ENCODE results near the gene MSI2. TPM values are rescaled to one million over a fixed set of nuclear protein-coding genes. Genes with fewer than 3 reads are reported as not detected.

MSI2 gene
- total and polyA plus RNA-seq, 7 donors: 12.6 to 25.8 (median 21.3) TPM

DNA sequence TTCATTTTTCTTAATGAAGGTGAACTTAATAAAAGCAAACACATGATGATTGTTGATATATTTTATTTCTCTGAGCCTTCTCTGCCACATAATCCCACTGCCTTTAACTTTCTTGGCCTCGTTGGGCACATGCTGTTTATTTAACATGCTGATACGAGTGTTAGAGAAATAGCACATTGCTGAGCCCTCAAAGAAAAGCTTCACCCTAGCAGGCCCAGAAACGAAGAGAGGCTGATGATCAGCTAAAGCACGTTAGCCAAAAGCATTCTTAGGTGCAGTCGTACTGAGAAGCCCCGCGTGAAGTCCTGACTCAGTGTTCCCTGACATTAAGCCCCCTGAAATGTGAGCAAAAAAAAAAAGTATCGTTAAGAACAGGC, 366.0 kb downstream of the MSI2 start:
- intact Hi-C loops (cut with DNase I): loop anchor here (10.0 kb wide), 1 partner anchor 123 kb away; the partner anchor contains the start of gene CCDC182
- H3K27me3 ChIP-seq: no peaks in the 10 kb centered on the region
- H3K9me3 ChIP-seq: no peaks in the 10 kb centered on the region
- H3K4me3 ChIP-seq: no peak overlapping the region
- TF ChIP-seq EP300 (IDR thresholded peaks at IDR 0.05) (no peak), POLR2AphosphoS5 (IDR thresholded peaks at IDR 0.05) (no peak), POLR2A (IDR thresholded peaks at IDR 0.05) (no peak)
- TF ChIP-seq, protein P1, sequence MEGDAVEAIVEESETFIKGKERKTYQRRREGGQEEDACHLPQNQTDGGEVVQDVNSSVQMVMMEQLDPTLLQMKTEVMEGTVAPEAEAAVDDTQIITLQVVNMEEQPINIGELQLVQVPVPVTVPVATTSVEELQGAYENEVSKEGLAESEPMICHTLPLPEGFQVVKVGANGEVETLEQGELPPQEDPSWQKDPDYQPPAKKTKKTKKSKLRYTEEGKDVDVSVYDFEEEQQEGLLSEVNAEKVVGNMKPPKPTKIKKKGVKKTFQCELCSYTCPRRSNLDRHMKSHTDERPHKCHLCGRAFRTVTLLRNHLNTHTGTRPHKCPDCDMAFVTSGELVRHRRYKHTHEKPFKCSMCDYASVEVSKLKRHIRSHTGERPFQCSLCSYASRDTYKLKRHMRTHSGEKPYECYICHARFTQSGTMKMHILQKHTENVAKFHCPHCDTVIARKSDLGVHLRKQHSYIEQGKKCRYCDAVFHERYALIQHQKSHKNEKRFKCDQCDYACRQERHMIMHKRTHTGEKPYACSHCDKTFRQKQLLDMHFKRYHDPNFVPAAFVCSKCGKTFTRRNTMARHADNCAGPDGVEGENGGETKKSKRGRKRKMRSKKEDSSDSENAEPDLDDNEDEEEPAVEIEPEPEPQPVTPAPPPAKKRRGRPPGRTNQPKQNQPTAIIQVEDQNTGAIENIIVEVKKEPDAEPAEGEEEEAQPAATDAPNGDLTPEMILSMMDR (IDR thresholded peaks at IDR 0.05): no peak
- no peaks in the 10 kb centered on the region for H3K36me3 ChIP-seq
- H3K27ac ChIP-seq: peak overlapping the region in 1 of 4 donors; percentile 25
- peaks cover 0 to 8% (median 2%) of the 10 kb centered on the region in 4 donors for H3K4me1 ChIP-seq
- WGBS, 2 donors: 82 to 88% methylated on average over 8 of the region's 8 CpGs
- DNase-seq: no peak

DNA sequence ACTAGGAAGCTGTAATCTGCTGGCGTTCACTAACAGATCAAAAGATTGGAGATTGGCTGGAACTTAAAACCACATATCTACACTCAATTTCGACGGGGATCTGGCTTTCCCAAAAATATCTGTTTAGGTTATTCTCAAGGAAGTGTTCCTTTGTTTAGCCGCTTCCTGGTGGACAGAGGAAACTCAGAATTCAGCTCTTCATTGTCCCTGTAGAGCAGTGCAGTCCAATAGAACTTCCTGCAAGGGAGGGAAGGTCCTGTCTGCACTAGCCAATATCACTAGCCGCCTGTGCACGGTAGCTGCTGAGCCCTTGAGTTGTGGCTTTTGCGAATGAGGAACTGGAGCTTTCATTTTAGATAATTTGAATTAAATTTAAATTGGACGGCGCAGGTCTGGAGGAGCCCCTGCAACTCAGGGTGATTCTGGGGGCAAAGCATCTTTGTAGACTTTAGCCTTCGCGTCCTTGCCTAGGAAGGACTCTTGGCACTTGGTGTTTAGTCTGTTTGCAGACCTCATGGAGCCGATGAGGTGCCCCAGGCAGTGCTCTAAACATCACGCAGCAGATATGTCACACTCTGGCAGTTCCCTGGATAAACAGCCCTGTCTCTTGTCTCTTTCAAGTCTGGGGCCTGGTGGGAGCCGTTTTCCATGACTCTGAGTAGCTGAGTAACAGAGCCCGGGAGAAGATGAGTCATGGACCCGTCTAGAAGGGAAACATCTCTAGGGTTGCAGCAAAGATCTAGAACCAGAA, 366.5 kb downstream of the MSI2 start:
- WGBS, 2 donors: 68 to 85% methylated on average over 16 of the region's 16 CpGs
- Histone ChIP-seq H3K27me3 (no peaks in the 10 kb centered on the region), H3K4me3 (no peak overlapping the region), H3K27ac (peak overlapping the region in 1 of 4 donors; percentile 25), H3K4me1 (peaks cover 0 to 8% (median 2%) of the 10 kb centered on the region in 4 donors), H3K36me3 (no peaks in the 10 kb centered on the region), H3K9me3 (no peaks in the 10 kb centered on the region)
- DNase-seq: no peak
- TF ChIP-seq, protein P1 (IDR thresholded peaks at IDR 0.05): no peak
- TF ChIP-seq POLR2A (IDR thresholded peaks at IDR 0.05) (no peak), EP300 (IDR thresholded peaks at IDR 0.05) (no peak), POLR2AphosphoS5 (IDR thresholded peaks at IDR 0.05) (no peak)
- intact Hi-C loops (cut with DNase I): loop anchor here (10.0 kb wide), 1 partner anchor 122 kb away; the partner anchor contains the start of gene CCDC182

DNA sequence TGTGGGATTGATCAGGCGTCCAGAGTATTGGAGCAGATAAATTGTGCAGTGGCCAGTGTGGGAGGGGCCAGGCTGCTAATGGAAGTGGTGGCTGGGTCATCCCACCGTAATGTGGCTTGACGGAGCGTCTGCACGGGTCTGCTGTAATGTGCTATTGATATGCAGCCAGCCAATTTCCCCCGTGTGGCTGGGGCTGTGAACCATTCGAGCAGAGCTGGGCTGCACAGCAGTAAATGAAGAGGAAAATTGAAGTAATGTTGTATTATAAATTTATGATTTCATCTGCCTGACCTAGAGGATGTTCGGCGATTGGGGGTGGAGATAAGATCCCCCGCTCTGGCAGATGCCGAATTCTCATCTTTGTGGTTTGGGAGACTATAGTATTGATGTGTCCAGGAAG, 367.3 kb downstream of the MSI2 start:
- no peak for DNase-seq
- Histone ChIP-seq H3K27ac (no peak overlapping the region), H3K9me3 (no peaks in the 10 kb centered on the region), H3K4me1 (peaks cover 0 to 8% (median 2%) of the 10 kb centered on the region in 4 donors), H3K36me3 (no peaks in the 10 kb centered on the region), H3K4me3 (no peak overlapping the region), H3K27me3 (no peaks in the 10 kb centered on the region)
- intact Hi-C loops (cut with DNase I): loop anchor here (10.0 kb wide), 1 partner anchor 121 kb away; the partner anchor contains the start of gene CCDC182
- WGBS, 2 donors: 77 to 93% methylated on average over 11 of the region's 11 CpGs
- no peak for TF ChIP-seq EP300 (IDR thresholded peaks at IDR 0.05)
- TF ChIP-seq, protein P1 (IDR thresholded peaks at IDR 0.05): no peak
- TF ChIP-seq POLR2A (IDR thresholded peaks at IDR 0.05): no peak
- TF ChIP-seq POLR2AphosphoS5 (IDR thresholded peaks at IDR 0.05): no peak

DNA sequence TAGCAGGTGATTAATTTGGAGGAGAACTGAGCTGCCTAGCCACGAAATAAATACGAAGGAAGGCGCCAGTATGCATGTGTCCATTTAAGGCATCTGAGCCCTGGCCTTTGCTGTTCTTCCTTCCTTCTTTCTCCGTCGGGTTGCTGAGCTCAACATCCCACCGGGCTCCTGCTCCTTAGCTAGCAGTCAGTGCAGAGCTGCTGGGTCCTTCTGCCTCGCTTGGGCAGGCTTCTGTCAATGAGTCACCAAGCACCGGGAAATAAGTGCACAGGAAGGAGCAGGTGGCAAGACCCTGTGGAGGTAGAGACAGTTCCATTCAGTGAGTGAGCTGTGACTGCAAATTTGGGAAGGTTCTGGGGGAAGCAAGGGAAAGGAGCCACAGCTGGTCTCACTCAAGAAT, 368.1 kb downstream of the MSI2 start:
- intact Hi-C loops (cut with DNase I): loop anchor here (10.0 kb wide), 1 partner anchor 120 kb away; the partner anchor contains the start of gene CCDC182

More for the DNA sequence above, 368.1 kb downstream of the MSI2 start:
- no peaks in the 10 kb centered on the region for H3K27me3 ChIP-seq
- H3K9me3 ChIP-seq: no peaks in the 10 kb centered on the region
- no peak for DNase-seq
- peaks cover 0 to 8% (median 2%) of the 10 kb centered on the region in 4 donors for H3K4me1 ChIP-seq
- no peak overlapping the region for H3K4me3 ChIP-seq
- H3K27ac ChIP-seq: no peak overlapping the region
- 79 to 92% methylated on average over 8 of the region's 8 CpGs for WGBS, 2 donors
- TF ChIP-seq POLR2A (IDR thresholded peaks at IDR 0.05) (no peak), POLR2AphosphoS5 (IDR thresholded peaks at IDR 0.05) (no peak), EP300 (IDR thresholded peaks at IDR 0.05) (no peak)
- TF ChIP-seq, protein P1 (IDR thresholded peaks at IDR 0.05): no peak
- no peaks in the 10 kb centered on the region for H3K36me3 ChIP-seq

Measured in sigmoid colon (tissue), 7 donors.